Left renal pelvis (tissue), 4 donors: ENCODE results near the gene BTG2. TPM values are rescaled to one million over a fixed set of nuclear protein-coding genes. Genes with fewer than 3 reads are reported as not detected.
"Not testable (repeated sequence)": the region's sequence is repeated elsewhere in the genome, so short reads cannot be mapped to it uniquely, and the experiment has no call there.

Experiments used
- DNase-seq, 4 donors: peaks; one replicate each; pipeline ENCODE4 v3.0.0-alpha.2; 2013; ENCODE audit warnings: low read depth in 4 of 4, low spot score in 3 of 4
- polyA plus RNA-seq, 4 donors: library from polyadenylated mRNA; unstranded; fragments of 120-200 nt; gene quantifications; one replicate each; pipeline ENCODE4 v1.2.1, GENCODE V29; 2013; ENCODE audit not compliant: insufficient read length in 4 of 4

BTG2 gene
- polyA plus RNA-seq, 4 donors: 103 to 223 (median 144) TPM

- DNase-seq: no peak
These were observed 6.3 kb downstream of the BTG2 start for GRCh38 chr1:203311368-203312301.

- DNase-seq: not testable (repeated sequence)
These were observed 8.9 kb downstream of the BTG2 start for GRCh38 chr1:203314025-203314759.

- DNase-seq: no peak
These were observed 11.3 kb downstream of the BTG2 start for GRCh38 chr1:203316626-203317093.

- no peak for DNase-seq
These were observed 12.3 kb downstream of the BTG2 start for GRCh38 chr1:203317429-203318228.

GRCh38 chr1:203318229-203318517 lies 12.9 kb downstream of the BTG2 start:
- no peak for DNase-seq

GRCh38 chr1:203320591-203321272 lies 15.4 kb downstream of the BTG2 start:
- DNase-seq: no peak

- no peak for DNase-seq
These were observed 16.1 kb downstream of the BTG2 start for GRCh38 chr1:203321273-203322052.

- no peak for DNase-seq
These were observed 17.3 kb downstream of the BTG2 start for GRCh38 chr1:203322500-203323179.

GRCh38 chr1:203323587-203323986 lies 18.3 kb downstream of the BTG2 start:
- DNase-seq: no peak

GRCh38 chr1:203324105-203325025 lies 19.0 kb downstream of the BTG2 start:
- no peak for DNase-seq

GRCh38 chr1:203325026-203325417 lies 19.7 kb downstream of the BTG2 start:
- no peak for DNase-seq

GRCh38 chr1:203325418-203326091 lies 20.2 kb downstream of the BTG2 start:
- no peak for DNase-seq

- peak in 3 of 4 donors; percentile 85 to 89 (median 89) for DNase-seq
These were observed 21.7 kb downstream of the BTG2 start for GRCh38 chr1:203326830-203327683.

- no peak for DNase-seq
These were observed 22.6 kb downstream of the BTG2 start for GRCh38 chr1:203327684-203328457.

GRCh38 chr1:203328714-203329122 lies 23.4 kb downstream of the BTG2 start:
- DNase-seq: no peak

GRCh38 chr1:203331224-203331623 lies 25.9 kb downstream of the BTG2 start:
- DNase-seq: no peak
